GM21786 (cell line): Measurements from ENCODE around the gene TTC31.
"Not testable (repeated sequence)": the region's sequence is repeated elsewhere in the genome, so short reads cannot be mapped to it uniquely, and the experiment has no call there.

Source experiments
- ATAC-seq: cut with Tn5 transposase; IDR thresholded peaks from one replicate; pipeline ENCODE4 v1.9.1; 2021; ENCODE audit not compliant: unreplicated experiment

The TTC31 gene

DNA sequence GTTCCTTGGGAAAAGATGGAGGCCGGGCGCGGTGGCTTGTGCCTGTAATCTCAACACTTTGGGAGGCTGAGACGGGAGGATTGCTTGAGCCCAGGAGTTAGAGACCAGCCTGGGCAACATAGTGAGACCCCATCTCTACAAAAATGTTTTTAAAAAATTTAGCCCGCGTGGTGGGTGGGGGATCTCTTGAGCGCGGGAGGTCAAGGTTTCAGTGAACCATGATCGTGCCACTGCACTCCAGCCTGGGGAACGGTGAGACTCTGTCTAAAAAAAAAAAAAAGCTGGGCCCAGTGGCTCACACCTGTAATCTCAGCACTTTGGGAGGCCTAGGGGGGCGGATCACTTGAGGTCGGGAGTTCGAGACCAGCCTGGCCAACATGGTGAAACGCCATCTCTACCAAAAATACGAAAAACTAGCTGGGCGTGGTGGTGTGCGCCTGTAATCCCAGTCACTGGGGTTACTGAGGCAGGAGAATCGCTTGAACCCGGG lies 839 bp downstream of the TTC31 start:
- ATAC-seq = not testable (repeated sequence)

DNA sequence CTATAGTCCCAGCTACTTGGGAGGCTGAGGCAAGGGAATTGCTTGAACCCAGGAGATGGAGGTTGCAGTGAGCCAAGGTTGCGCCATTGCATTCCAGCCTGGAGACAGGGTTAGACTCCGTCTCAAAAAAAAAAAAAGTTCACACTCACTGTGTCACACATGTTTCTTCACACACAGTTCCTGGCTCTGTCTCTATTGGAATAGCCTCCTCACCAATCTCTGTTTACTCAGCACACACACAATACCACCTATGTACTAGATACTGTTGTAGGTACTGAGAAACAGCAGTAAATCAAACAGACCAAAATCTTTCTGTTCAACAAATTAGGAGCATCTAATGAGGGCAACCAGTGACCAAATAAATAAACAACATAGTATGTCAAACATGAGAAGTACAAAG lies 3.3 kb downstream of the TTC31 start:
- no peak for ATAC-seq

DNA sequence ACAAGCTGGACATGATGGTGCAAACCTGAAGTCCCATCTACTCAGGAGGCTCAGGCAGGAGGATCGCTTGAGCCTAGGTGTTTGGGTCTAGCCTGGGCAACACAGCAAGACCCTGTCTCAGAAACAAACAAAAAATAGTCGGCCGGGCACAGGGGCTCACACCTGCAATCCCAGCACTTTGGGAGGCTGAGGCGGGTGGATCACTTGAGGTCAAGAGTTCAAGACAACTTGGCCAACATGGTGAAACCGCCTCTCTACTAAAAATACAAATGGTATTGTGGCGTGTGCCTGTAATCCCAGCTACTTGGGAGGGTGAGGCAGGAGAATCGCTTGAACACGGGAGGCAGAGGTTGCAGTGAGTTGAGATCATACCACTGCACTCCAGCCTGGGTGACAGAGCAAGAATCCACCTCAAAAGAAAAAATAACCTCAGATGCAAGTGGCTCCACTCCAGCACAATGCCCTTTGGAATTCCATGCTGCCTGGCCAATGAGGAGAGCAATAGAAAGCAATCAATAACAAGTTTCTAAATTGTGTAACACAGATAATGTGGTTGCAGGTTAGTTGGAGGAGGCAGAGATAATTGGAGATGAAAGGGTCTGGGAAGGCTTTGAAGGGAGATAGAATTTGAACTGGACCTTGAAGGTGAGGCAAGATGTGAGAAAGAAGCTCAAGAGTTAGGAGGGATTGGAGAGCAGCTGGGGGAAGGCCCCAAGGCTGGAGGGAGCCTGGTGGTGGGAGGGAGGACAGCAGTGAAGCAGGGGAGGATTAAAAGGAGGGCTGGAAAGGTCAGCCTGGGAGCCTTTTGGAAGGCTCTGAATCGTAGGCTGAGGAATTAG lies 6.0 kb downstream of the TTC31 start:
- no peak for ATAC-seq

DNA sequence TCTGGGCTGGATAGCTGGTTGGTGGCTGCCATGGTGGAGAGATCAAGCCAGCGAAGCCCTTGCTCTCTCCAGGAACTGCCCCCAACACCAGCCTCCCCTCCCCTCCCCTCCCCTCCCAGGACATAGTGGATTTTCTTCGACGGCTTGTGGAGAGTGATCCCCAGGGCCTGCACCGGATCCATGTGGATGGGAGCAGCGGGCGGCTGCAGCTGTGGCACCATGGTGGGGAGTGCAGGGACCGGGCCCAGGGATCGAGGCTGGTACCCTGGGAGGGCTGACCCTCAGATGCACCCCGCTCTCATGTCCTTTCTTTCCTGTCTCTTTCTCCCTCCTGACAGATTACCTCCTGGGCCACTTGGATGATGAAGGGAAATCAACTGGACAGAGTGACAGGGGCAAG lies 7.0 kb downstream of the TTC31 start:
- no peak for ATAC-seq

DNA sequence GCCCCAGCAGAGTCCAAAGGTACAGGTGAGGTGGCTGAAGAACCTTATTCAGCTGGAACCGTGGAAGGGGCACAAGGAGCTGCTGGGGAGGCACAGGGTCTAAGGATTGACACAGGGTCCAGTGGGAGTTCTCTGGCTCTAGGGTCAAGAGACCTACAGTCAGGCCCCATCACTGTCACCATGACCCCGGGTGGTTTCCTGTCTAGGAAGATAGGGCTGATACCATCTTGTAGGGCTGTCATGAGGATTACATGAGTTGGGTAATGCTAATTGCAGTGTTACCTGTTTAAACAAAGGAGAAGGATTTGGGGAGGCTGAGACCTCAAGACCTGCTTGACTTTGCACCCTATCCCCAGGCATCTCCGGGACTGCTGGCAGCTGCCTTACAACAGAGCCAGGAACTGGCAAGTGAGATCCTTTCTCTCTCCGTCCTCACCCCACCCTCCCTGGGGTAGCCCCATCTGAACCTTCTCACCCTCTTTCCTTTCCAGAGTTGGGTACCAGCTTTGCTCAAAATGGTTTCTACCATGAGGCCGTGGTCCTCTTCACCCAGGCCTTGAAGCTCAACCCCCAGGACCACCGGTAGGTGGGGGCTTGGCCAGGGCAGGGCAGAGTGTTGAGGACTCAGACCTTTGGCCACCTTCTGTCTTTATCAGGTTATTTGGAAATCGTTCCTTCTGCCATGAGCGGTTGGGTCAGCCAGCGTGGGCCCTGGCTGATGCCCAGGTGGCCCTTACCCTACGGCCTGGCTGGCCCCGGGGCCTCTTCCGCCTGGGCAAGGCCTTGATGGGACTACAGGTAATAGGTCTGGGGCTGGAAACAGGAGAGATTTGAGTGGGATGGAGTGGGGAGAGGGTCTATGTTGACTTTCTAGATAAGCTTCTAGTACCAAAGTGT lies 9.0 kb downstream of the TTC31 start:
- no peak for ATAC-seq

DNA sequence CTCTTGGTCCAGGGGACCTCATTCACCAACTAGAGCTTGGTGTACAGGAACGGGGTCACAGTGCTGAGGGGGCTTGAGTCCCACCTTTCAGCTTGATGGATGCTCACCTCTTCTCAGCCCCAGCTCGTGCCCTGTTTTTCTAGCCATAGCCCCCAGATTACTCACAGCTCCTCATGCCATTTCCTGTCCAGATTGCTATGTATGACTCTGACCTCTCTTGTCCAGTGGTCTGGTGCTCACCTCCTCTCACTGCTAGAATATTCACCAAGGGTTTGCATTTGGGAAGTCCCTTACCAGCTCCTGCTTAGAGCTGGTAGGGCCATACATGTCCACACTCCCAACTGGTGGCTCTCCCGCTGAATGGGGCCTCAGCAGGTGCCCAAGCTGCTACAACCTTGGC lies 10.7 kb downstream of the TTC31 start:
- ATAC-seq = no peak

DNA sequence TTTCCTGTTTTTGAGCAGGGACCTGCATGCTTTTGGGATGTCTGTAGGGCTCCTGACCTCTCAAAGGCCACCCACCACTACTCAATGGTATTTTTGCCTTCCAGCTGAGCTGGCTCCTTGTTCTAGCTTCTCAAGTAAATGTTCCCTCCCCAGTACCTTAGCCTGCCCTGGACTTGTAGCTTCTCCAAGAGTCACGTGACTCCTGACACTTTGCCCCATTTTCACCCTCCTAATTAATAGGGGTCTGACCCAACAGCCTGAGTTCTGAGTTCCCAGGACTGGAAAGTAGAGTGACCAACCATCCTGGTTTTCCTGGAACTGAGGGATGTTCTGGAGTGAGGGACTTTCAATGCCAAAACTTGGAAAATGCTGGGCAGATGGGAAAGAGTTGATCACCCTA lies 12.6 kb downstream of the TTC31 start:
- ATAC-seq = no peak

DNA sequence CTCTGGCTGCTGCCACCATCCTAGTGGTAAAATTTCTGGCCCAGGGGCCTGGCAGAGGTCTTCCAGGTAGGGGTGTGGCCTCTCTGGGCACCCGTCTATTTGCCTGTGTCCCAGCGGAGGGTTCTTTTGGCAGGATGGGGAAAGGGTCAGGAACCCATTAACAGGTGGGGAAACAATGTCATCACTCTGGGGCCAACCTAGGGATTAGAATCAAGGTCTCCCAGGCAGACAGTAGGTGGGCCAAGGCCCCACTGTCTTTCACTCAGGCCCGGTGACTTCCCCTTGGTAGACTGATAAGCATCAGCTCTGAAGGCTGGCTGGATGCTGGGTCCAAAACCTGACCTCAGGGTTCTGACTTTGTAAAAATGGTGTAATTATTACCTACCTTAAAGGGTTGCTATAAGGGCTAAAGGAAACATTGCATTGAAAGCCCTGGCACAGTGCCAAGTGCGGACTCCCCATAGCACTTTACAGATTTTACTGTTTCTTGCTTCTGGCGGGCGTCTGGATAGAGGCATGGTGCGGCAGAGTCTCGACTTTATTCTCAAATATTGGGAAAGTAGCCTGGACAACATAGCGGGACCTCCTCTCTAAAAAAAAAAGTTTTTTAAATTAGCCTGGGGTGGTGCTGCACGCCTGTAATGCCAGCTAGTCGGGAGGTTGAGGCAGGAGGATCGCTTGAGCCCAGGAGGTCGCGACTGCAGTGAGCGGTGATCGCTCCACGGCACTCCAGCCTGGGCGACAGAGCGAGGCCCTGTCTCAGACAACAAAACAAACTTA lies 14.3 kb downstream of the TTC31 start:
- ATAC-seq = no peak

DNA sequence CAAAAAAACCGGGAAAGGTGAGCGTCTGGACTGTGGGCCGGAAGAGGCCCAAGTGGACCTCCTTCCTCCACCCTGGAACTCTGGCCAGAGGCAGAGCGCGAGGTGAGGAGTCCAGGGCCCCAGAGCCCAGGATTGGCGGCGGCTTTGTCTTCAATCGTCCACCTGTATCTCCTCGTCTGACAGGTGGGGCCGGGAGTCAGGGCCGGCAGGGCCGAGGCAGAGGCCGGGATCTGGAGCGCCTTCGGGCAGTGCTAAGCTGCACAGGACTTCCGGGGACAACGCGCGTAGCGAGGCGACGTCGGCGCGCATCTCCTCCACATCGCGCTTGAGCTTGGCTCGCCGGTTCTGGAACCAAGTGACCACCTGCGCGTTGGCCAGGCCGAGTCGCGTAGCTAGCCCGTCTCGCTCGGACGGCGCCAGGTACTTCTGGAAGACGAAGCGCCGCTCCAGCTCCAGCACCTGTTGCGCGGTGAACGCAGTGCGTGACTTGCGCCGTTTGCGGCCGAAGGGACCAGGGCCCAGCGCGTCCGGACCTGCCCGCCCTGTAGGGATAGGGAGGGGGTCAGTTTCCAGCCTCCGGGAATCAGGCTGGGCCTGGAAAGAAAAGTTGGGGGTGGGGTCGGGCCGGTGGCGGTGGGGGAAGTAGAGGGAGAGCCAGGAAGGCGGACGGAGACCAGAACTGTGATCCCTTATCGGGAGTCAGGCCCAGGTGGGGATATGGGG lies 15.1 kb downstream of the TTC31 start:
- ATAC-seq = no peak

DNA sequence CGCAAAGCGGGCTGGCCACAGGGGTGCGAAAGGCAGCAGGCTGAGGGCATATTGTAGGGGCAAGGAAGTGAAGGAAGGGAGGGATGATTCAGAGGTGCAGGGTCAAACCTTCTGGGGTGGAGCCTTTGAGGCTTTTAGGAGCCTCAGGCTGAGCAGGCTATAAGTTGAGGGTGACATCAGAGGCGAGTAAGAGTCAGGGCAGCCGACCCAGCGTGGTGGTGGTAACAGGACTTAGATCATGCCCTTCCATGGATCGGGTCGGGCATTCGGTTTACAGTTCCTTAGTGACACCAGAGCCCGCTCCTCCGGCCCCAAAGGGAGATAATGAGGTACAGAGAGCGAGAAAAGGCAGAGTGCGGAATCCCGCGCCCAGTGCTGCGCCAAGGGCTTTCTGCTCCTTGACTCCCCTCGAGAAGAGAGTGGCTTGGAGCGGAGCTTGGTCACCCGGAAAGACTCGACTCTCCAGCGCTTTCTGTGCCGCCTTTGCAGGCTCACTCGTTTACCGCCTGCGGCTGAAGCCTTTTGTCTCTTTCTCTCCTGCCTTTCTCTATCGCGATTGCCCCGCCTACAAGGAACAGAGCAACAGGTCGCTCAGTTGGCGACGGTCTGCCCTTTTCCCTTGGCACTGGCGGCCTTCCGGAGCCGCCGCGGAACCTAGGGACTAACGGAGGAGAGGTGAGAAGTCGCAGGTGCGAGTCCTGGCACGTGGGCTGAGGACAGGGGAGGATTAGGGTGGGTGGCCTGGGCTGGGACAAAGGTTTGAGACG lies 15.8 kb downstream of the TTC31 start:
- ATAC-seq = no peak

DNA sequence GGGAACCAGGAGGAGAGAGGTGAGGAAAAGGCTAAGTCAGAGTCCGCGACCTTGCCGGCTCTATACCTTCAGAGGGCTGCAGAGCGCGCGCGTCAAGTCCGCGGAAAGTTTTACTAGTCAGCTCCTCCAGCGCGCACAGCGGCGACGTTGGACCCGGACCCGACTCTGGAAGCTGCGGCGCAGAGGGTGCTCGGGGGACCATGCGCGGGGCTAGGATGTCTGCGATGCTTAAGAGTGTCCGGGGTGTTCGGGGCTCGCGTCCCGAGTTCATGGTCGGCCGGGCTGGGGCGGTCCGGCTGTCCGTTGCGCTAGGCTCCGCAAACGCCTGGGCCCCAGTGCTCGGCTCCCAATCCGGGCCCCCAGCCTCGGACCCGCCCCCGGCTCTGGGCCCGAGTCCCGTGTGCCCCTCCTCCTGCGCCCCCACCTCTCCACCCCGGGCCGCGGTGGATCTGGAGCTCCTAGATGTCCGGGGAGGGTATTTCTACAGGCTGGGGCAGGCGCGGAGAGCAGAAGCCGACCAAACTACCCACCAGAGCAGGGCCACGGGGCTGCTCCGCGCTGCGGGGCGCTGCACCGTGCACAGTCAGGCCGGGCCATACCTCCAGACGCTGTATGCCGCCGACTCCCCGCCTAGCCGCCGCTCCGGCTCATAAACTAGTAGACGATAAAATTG lies 16.5 kb downstream of the TTC31 start, which contains the start of gene LBX2:
LBX2 (minus strand) TSS at position 337 of the 673 bp plus-strand sequence; CDS start at position 271, 66 bp downstream.
- ATAC-seq = no peak

DNA sequence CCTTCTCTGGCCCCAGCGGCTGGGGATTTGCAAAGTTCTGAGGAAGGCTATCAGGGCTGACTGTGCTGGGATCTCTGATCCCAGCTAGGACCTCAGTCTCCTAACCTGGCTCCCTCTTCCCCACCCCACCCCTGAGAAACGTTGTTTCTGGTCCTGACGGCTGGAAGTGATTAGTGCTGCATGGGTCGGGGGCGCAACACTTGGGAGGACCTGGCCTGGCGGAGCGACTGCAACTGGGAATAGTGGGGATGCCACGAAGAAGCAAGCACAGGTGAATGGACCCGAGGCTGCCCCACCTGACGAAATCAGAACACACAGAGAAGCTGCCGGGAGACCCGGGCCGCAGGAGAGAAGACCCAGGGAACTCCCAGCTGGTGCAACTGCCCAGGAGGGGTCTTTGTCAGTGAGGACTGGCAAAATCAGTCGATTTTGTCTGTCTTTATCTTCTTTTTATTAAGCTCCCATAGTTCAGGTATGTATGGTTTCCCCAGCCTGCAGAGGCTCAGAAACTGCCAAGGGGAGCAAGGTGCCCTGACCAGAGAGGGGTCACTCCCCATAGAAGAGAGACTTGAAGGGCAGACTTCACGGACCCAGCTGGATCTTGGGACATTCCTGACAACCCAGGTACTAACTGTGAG lies 17.2 kb downstream of the TTC31 start:
- no peak for ATAC-seq

DNA sequence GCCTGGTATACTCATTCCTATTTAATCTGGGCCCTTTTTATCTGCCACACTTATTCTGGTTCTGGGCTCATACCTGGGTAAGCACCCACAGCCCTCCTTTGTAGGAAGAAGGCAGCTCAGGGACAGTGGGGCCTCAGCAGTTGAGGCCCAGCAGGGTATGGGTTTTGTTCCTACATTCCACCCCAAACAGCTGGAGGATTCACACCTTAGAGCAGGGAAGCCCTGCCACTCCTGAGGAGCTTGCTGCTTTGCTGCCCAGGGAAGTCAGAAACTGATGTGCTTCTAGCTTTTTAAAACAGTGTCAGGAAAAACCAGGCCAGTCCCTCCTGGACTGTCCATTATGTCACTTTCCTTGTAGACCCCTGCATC lies 17.7 kb downstream of the TTC31 start:
- no peak for ATAC-seq

DNA sequence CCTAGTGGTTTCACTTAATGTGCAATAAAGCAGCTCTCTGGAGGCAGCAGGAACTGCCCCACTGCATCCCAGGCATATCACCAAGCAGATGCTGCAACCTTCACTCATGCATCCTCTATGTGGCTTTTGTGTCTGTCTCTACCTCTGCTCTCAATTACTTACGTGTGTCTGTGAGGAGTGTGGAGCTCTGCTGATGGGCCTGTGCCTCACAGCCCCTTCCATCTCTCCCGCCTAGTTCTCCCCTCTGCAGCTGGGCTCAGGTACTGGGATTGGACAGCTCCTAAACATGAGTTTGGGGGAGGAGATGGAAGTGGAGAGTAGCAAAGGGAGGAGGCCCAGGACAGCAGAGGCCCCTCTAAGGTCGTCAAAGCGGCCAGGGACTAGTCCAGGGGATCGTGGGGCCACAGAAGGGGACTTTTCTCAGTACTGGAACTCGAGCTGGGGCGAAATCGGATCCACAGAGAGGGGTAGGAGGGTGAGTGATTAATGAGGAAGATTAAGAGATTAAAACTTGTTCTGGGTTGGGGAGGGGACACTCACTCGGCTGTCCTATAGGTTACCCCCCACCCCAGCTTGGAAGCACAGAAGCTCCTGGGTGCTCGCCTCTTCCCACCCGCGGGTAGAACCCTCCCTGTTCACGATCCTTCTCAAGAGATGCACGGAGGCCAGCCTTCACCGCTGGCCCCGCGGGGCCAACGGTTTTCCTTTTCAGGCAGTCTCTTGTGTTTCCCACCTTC lies 18.6 kb downstream of the TTC31 start:
- no peak for ATAC-seq

DNA sequence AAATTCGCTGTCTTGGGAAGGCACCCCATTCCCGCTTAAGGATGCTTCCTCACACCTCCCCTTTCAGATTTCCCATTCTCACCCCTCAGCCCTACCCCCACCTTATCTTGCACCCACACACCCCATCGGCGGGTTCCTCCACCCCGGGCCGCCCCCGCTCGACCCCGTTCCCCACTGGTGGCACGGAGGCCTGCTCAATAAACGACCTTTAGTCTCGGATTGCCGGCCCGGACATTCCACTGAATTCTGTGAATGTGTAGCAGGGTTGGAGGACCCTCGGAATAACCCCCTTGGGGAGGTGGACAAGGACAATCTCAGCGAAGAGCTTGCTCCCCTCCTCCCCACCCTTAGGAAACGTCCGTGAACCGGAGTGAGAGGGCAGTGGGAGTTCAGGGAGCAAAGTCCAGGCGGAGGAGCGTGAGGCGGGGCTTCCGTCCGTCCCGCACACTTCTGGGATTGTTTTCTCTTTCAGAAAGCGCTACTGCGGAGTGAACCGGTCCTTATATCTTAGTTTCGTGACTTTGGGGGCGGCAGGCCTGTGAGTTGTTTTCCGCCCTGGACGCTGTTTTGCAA lies 19.4 kb downstream of the TTC31 start:
- ATAC-seq = no peak

DNA sequence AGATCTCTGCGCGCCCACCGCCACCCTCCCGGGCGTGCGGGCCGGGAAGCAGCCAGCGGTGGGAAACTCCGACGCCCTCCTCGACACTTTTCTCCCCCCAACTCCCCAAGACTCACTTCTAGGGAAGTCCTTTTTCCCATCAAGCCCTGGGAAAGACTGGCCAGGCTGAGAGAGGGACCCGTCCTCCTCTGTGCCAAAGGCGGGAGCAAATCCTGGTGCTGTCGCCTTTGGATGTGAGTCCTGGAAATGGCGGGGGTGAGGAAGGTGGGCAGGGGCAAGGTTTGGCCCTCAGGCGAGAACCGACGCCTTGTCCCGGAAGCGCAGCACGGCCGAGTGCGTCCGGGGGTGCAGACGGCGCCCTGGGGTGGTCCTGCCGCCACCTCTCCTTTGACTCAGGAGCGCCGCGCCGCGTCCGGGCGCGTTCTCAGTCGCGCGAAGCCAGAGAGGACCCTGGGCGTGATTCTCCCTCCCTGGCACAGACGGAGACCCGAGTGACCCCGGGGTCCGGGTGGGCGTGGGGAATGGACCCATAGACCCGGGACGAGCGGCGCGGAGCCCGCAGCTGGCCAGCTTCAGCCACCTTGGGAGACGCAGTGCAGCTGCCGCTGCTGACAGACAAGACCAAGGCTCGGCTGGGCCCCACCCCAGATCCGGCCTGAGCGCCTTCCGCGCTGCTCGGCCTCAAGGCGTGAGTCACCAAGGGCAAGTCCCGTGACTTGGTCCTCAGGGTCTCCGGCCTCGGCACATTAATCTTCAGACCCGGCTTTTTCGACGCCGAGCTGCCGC lies 20.0 kb downstream of the TTC31 start:
- ATAC-seq = peak; percentile 35
